ENCODE measurements around the gene HOGA1.

DNA sequence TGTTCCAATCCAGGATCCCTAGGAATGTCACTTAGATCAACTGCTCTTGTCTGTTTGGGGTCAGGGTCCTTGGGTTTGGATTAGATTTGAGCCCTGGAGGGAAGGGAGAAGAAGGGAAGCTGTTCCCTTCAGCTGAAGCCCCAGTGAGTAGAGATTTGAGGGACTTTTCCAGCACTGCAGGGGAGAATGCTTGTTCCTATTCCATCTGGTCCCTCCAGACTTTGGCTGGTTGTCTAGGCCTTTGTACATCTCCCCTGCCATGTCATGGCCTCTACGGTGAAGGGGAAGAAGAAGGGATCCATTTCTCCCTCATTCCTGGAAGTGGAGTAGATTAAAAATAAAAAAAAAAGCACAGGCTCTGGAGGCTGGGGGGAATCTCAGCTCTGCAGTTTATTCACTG, 16.4 kb downstream of the HOGA1 start:
- TF ChIP-seq, protein P1, sequence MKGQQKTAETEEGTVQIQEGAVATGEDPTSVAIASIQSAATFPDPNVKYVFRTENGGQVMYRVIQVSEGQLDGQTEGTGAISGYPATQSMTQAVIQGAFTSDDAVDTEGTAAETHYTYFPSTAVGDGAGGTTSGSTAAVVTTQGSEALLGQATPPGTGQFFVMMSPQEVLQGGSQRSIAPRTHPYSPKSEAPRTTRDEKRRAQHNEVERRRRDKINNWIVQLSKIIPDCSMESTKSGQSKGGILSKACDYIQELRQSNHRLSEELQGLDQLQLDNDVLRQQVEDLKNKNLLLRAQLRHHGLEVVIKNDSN (IDR thresholded peaks at IDR 0.05; ENCODE audit: borderline replicate concordance, low read depth), result no peak
- TF ChIP-seq RXRA (IDR thresholded peaks at IDR 0.05; ENCODE audit: borderline replicate concordance, low read depth), result no peak
- TF ChIP-seq YY1 (IDR thresholded peaks at IDR 0.05; ENCODE audit: low read depth), result no peak
- TF ChIP-seq JUND (IDR thresholded peaks at IDR 0.05), result no peak
